Measurements from ENCODE around the gene SPEN.

DNA sequence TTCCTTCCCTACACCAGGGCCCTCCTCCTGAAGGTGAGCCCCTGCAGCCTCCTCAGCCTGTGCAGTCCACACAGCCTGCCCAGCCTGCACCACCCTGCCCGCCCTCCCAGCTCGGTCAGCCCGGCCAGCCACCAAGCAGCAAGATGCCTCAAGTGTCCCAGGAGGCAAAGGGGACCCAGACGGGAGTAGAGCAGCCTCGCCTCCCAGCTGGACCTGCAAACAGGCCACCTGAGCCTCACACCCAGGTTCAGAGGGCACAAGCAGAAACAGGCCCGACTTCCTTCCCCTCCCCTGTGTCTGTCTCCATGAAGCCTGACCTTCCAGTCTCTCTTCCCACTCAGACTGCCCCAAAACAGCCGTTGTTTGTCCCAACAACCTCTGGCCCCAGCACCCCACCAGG lies 89.6 kb downstream of the SPEN start:
- TF ChIP-seq CTCF (conservative IDR thresholded peaks at IDR 0.05; ENCODE audit: low read length) (no peak), EZH2phosphoT487 (IDR thresholded peaks at IDR 0.05; ENCODE audit: borderline replicate concordance) (no peak)
